AG09309 (cell line): ENCODE data around the gene ADAMTS3.

Source experiments
- DNase-seq: peaks from one replicate; pipeline ENCODE4 v3.0.0-alpha.2; 2010; ENCODE audit warnings: low read depth
- H3K4me3 ChIP-seq: 2 replicates; pipeline ENCODE4 v1.5.1; 2011; ENCODE audit warnings: mild to moderate bottlenecking, low read depth, low read length, moderate library complexity; ENCODE audit not compliant: control insufficient read depth
- TF ChIP-seq, protein P1 (sequence below): IDR thresholded peaks from 2 replicates; pipeline ENCODE4 v1.5.1; 2011; ENCODE audit warnings: mild to moderate bottlenecking, low read depth, low read length, inconsistent platforms; ENCODE audit not compliant: insufficient read depth, control insufficient read depth; ENCODE audit errors: missing control alignments

Gene ADAMTS3

DNA sequence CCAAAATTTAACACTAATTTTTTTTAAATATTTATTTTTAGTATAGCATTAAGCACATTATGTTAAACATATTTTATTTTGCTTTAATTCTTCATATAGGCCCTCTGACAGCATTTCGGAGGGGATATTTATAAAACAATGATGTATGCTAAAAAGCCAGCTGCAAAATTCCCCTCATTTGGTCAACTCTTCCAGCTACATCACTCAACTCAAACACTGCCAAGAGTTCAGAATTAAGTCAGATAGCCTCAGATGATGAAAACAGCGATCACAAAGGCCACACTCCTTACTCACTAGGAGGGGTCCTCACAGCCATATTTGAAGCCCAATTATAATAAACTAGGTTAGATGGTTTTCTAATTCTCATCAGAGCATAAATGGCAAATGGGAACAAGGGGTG, 146.6 kb downstream of the ADAMTS3 start:
- no peak for DNase-seq
- TF ChIP-seq, protein P1, sequence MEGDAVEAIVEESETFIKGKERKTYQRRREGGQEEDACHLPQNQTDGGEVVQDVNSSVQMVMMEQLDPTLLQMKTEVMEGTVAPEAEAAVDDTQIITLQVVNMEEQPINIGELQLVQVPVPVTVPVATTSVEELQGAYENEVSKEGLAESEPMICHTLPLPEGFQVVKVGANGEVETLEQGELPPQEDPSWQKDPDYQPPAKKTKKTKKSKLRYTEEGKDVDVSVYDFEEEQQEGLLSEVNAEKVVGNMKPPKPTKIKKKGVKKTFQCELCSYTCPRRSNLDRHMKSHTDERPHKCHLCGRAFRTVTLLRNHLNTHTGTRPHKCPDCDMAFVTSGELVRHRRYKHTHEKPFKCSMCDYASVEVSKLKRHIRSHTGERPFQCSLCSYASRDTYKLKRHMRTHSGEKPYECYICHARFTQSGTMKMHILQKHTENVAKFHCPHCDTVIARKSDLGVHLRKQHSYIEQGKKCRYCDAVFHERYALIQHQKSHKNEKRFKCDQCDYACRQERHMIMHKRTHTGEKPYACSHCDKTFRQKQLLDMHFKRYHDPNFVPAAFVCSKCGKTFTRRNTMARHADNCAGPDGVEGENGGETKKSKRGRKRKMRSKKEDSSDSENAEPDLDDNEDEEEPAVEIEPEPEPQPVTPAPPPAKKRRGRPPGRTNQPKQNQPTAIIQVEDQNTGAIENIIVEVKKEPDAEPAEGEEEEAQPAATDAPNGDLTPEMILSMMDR = no peak
- no peak overlapping the region for H3K4me3 ChIP-seq

DNA sequence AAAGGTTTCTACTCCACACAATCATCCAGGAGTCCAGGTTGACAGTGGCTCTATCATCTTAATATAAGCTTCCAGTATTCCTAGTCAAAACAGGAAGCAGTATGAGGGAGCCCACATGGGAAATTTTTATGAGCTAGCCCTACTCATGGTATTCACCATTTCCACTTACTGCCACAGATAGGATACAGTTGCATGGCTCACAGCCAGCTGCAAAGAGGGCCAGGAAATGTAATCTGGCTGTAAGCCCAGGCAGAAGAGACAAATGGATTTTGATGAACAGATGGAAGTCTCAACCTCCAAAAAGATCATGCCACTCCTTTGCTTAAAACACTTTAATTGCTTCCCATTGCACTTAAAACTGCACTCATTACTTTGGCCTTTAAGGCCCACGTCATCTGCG, 150.6 kb downstream of the ADAMTS3 start:
- TF ChIP-seq, protein P1 = no peak
- DNase-seq = peak; percentile 65
- H3K4me3 ChIP-seq = no peak overlapping the region

DNA sequence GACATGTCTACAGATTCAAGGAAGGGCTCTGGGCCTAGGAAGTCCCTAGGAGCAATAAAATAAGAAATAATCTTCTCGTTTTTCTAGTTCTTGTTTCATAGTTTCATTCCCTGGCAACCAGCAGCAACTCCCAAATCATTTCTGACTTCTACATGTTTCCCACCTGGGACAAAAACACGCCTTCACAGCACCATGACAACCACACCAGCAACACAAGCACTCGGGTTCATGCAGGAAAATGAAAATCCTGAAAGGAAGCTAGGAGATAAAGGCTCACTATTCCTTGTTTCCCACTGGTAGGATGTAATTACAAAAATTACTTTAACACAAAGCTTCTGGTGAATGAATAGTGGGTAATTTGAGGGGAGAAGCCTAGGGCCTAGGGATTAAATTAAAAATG, 158.9 kb downstream of the ADAMTS3 start:
- no peak for DNase-seq
- H3K4me3 ChIP-seq = no peak overlapping the region
- TF ChIP-seq, protein P1 = no peak

DNA sequence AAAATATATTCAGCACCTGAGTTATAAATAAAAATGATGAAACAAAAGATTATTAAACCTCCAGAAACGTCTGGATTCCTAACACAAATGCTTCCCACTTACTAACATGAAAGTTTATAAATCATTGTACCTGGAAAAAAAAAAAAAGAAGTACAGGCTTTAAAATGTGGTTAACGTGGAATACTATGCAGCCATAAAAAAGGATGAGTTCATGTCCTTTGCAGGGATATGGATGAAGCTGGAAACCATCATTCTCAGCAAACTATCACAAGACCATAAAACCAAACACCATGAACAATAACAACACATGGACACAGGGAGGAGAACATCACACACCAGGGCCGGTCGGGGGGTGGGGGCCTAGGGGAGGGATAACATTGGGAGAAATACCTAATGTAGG, 160.5 kb downstream of the ADAMTS3 start:
- no peak for DNase-seq
- TF ChIP-seq, protein P1 = no peak
- H3K4me3 ChIP-seq = no peak overlapping the region

DNA sequence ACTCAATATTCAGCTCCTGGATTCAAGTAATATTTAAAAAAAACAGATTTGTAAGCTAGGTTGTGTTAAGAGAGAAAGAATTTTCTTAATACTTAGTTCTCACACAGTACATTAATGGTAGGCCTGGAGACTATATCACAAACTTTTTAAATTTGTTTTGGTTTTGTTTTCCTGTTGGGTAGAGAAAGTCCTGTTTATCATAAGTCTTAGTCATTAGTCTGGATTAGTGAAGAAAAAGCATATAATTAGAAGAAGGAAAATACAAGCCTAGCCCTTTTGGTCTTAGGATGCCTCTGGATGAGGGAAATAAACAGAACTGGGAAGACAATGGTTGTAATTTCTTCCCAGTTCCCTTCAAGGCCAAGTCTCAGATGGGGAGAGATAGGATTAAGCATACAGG, 163.6 kb downstream of the ADAMTS3 start:
- DNase-seq = no peak
- H3K4me3 ChIP-seq = no peak overlapping the region
- TF ChIP-seq, protein P1 = no peak

DNA sequence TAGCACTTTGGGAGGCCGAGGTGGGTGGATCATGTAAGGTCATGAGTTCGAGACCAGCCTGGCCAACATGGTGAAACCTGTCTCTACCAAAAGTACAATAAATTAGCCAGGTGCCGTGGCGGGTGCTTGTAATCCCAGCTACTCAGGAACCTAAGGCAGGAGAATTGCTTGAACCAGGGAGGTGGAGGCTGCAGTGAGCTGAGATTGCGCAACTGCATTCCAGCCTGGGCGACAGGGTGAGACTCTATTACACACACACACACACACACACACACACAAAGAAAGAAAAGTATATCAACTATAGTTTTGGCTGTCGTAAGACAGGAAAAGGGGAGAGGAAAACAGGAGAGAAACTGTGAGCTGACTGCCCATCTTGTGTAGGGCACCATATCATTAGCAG, 171.7 kb downstream of the ADAMTS3 start:
- no peak for DNase-seq
- TF ChIP-seq, protein P1 = no peak
- no peak overlapping the region for H3K4me3 ChIP-seq
